ENCODE data around the gene SACM1L. TPM values are rescaled to one million over a fixed set of nuclear protein-coding genes. Genes with fewer than 3 reads are reported as not detected.
"Not testable (repeated sequence)": the region's sequence is repeated elsewhere in the genome, so short reads cannot be mapped to it uniquely, and the experiment has no call there.

Gene SACM1L
- total RNA-seq, 2 donors from 2014 or later: 26.9 to 32.1 TPM

GRCh38 chr3:45757141-45757540, 67.9 kb downstream of the SACM1L start:
- intact Hi-C loops (cut with DNase I); ATAC-seq; DNase-seq: not testable (repeated sequence)

- no peak for ATAC-seq
- intact Hi-C loops (cut with DNase I): no loop called here
- DNase-seq: no peak
Observed at GRCh38 chr3:45758871-45759270, 69.7 kb downstream of the SACM1L start.

- intact Hi-C loops (cut with DNase I): loop anchor here (2.0 to 10.0 kb wide), 4 partner anchors 72 to 325 kb away; no protein-coding TSS in a partner anchor
- no peak for DNase-seq
Observed at GRCh38 chr3:45759851-45760250, 70.7 kb downstream of the SACM1L start.

GRCh38 chr3:45760878-45761711, 71.9 kb downstream of the SACM1L start:
- intact Hi-C loops (cut with DNase I): loop anchor here (2.0 to 10.0 kb wide), 4 partner anchors 71 to 324 kb away; no protein-coding TSS in a partner anchor
- peak; percentile 84 to 89 for ATAC-seq
- no peak for DNase-seq

More at GRCh38 chr3:45759851-45760250, 70.7 kb downstream of the SACM1L start:
- no peak for ATAC-seq

GRCh38 chr3:45761831-45762230, 72.6 kb downstream of the SACM1L start:
- intact Hi-C loops (cut with DNase I): loop anchor here (2.0 to 10.0 kb wide), 4 partner anchors 70 to 323 kb away; no protein-coding TSS in a partner anchor
- no peak for ATAC-seq
- DNase-seq: no peak

- DNase-seq: no peak
- intact Hi-C loops (cut with DNase I): loop anchor here (5.0 to 10.0 kb wide), 3 partner anchors 70 to 322 kb away; no protein-coding TSS in a partner anchor
- ATAC-seq: no peak
Observed at GRCh38 chr3:45762647-45763302, 73.6 kb downstream of the SACM1L start.

- no peak for DNase-seq
- intact Hi-C loops (cut with DNase I): loop anchor here (5.0 to 10.0 kb wide), 3 partner anchors 69 to 322 kb away; no protein-coding TSS in a partner anchor
- no peak for ATAC-seq
Observed at GRCh38 chr3:45763303-45763675, 74.1 kb downstream of the SACM1L start.

- ATAC-seq: no peak
Observed at GRCh38 chr3:45765266-45765851, 76.2 kb downstream of the SACM1L start.

GRCh38 chr3:45765958-45766357, 76.8 kb downstream of the SACM1L start:
- DNase-seq (no peak), ATAC-seq (no peak)
- intact Hi-C loops (cut with DNase I): loop anchor here in 1 of 2 donors (10.0 kb wide), 2 partner anchors 159 to 319 kb away; no protein-coding TSS in a partner anchor

More at GRCh38 chr3:45765266-45765851, 76.2 kb downstream of the SACM1L start:
- intact Hi-C loops (cut with DNase I): loop anchor here in 1 of 2 donors (10.0 kb wide), 2 partner anchors 159 to 319 kb away; no protein-coding TSS in a partner anchor
- DNase-seq: no peak

GRCh38 chr3:45771166-45771775, 82.1 kb downstream of the SACM1L start:
- intact Hi-C loops (cut with DNase I): no loop called here
- no peak for DNase-seq
- ATAC-seq: no peak

- ATAC-seq (no peak), DNase-seq (no peak)
- intact Hi-C loops (cut with DNase I): no loop called here
Observed at GRCh38 chr3:45771831-45772230, 82.6 kb downstream of the SACM1L start.

- intact Hi-C loops (cut with DNase I): no loop called here
- DNase-seq (no peak), ATAC-seq (no peak)
Observed at GRCh38 chr3:45772341-45773035, 83.3 kb downstream of the SACM1L start.

- intact Hi-C loops (cut with DNase I): no loop called here
- no peak for ATAC-seq
- no peak for DNase-seq
Observed at GRCh38 chr3:45773072-45773471, 83.9 kb downstream of the SACM1L start.

- DNase-seq (no peak), ATAC-seq (no peak)
- intact Hi-C loops (cut with DNase I): no loop called here
Observed at GRCh38 chr3:45773714-45774449, 84.7 kb downstream of the SACM1L start.

GRCh38 chr3:45774581-45775521, 85.7 kb downstream of the SACM1L start:
- ATAC-seq (no peak), DNase-seq (no peak)
- intact Hi-C loops (cut with DNase I): no loop called here

- intact Hi-C loops (cut with DNase I): no loop called here
- DNase-seq (no peak), ATAC-seq (no peak)
Observed at GRCh38 chr3:45775571-45776300, 86.5 kb downstream of the SACM1L start.

Data from left cardiac atrium (tissue), 4 donors.